Neural progenitor cell (in vitro differentiated cells): ENCODE results near the gene GGTA1.

Source experiments
- CTCF ChIP-seq: fragments of 200-600 bp; sonication (generic); IDR thresholded peaks from 2 replicates; pipeline ENCODE4 v1.5.1; 2017; ENCODE audit warnings: antibody characterized with exemption, mild to moderate bottlenecking
- EZH2 ChIP-seq: fragments of 200-600 bp; sonication (generic); IDR thresholded peaks from 2 replicates; pipeline ENCODE4 v1.6.1; 2017; ENCODE audit warnings: antibody characterized with exemption, mild to moderate bottlenecking, moderate library complexity
- EZH2phosphoT487 ChIP-seq: fragments of 200-600 bp; sonication (generic); IDR thresholded peaks from 2 replicates; pipeline ENCODE4 v1.6.1; 2017; ENCODE audit warnings: antibody characterized with exemption

GRCh38 chr9:121452085-121452484, 47.6 kb downstream of the GGTA1 start:
- TF ChIP-seq EZH2 (no peak), CTCF (no peak), EZH2phosphoT487 (no peak)
